Measurements from ENCODE around the gene EXOC7. TPM values are rescaled to one million over a fixed set of nuclear protein-coding genes. Genes with fewer than 3 reads are reported as not detected.
"Not testable (repeated sequence)": the region's sequence is repeated elsewhere in the genome, so short reads cannot be mapped to it uniquely, and the experiment has no call there.

Gene EXOC7
- total and polyA plus RNA-seq, 2 donors (not counting 1 experiment from before 2014, with no cell fraction given) = 66.8 to 88.8 TPM

DNA sequence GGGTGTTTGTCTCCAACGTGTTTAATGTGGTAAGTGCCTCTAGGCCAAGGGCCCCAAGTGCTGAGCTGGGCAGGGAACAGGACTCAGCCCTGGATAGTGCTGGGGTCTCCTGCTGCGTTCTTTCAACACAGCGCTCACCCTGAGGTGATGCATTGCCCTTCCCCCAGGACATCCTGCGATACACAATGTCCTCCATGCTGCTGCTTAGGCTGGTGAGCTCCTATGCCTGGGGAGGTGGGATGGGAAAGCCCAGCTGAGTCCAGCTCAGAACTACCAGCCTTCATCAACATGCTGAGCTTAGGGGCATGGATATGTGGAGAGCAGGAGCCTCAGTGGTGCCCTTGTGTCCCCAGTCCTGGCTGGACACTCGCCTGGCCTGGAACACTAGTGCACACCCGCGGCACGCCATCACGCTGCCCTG lies 24.0 kb downstream of the EXOC7 start:
- no peaks in the 10 kb centered on the region for H3K79me2 ChIP-seq (ENCODE audit: control insufficient read depth, insufficient read depth, low read length)
- no peak overlapping the region for H3K27ac ChIP-seq (ENCODE audit: insufficient read depth, low read length)
- H3K9me3 ChIP-seq (ENCODE audit: control insufficient read depth, insufficient read depth, low read depth, low read length) = no peaks in the 10 kb centered on the region
- no peak overlapping the region for H3K9ac ChIP-seq (ENCODE audit: insufficient read depth, low read length)
- no peak overlapping the region for H2AFZ ChIP-seq (ENCODE audit: low read length)
- H3K4me2 ChIP-seq (ENCODE audit: extremely low read depth, insufficient read depth, low read length) = no peak overlapping the region
- H4K20me1 ChIP-seq (ENCODE audit: control insufficient read depth, extremely low read depth, insufficient read depth, low read length) = no peaks in the 10 kb centered on the region
- no peaks in the 10 kb centered on the region for H3K4me1 ChIP-seq (ENCODE audit: control insufficient read depth, extremely low read depth, insufficient read depth, low read length)
- no peak overlapping the region for H3K4me3 ChIP-seq (replicated peaks in 1 of 4; ENCODE audit: control extremely low read depth in 1 of 4, insufficient read depth in 1 of 4, low read depth in 3 of 4, low read length in 4 of 4)
- peaks cover 7% of the 10 kb centered on the region for H3K36me3 ChIP-seq (ENCODE audit: control insufficient read depth, insufficient read depth, low read length)
- peaks cover 57% of the 10 kb centered on the region for H3K27me3 ChIP-seq (ENCODE audit: control insufficient read depth, insufficient read depth, low read length)
- peak; percentile 64 for TF ChIP-seq EZH2 (IDR thresholded peaks at IDR 0.05; ENCODE audit: low read length, missing control alignments)
- TF ChIP-seq, protein P1, sequence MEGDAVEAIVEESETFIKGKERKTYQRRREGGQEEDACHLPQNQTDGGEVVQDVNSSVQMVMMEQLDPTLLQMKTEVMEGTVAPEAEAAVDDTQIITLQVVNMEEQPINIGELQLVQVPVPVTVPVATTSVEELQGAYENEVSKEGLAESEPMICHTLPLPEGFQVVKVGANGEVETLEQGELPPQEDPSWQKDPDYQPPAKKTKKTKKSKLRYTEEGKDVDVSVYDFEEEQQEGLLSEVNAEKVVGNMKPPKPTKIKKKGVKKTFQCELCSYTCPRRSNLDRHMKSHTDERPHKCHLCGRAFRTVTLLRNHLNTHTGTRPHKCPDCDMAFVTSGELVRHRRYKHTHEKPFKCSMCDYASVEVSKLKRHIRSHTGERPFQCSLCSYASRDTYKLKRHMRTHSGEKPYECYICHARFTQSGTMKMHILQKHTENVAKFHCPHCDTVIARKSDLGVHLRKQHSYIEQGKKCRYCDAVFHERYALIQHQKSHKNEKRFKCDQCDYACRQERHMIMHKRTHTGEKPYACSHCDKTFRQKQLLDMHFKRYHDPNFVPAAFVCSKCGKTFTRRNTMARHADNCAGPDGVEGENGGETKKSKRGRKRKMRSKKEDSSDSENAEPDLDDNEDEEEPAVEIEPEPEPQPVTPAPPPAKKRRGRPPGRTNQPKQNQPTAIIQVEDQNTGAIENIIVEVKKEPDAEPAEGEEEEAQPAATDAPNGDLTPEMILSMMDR (conservative IDR thresholded peaks at IDR 0.05 in 1 of 2, IDR thresholded peaks at IDR 0.05 in 1 of 2; ENCODE audit: low read depth in 1 of 2, low read length in 2 of 2) = no peak
- DNase-seq (ENCODE audit: low read depth in 2 of 2) = no peak

DNA sequence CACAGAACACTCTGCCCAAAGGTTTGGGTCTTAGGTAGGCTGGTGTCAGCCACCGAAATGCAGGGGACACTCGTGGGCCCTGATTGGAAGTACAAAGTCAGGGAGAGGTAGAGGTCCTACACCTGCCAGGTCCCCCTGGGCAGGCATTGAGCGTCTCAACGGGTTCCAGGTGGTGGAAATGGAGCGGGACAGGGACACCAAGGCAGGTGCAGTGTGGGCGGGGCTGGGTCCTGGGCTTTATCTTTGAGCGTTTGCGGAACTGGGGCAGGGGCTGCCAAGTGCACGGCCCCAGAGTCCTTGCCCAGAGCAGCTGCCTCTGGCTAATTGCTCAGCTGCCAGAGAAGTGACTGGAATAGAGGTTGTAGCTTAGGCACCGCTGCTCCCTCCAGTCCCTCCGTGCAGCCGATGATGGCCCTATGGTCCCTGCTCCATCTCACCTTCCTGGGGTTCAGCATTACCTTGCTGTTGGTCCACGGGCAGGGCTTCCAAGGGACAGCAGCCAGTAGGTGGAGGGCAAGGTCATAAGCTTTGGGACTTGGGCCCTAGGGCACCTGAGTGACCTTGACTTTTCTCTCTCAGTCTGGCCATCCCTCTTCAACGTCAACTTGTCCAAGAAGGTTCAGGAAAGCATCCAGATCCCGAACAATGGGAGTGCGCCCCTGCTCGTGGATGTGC lies 24.6 kb downstream of the EXOC7 start, which contains the start of gene ZACN:
TSS of gene ZACN (plus strand) at position 323 of the 675 bp plus-strand sequence. CDS start at position 406, 83 bp downstream.
- Histone ChIP-seq H3K27me3 (ENCODE audit: control insufficient read depth, insufficient read depth, low read length) (peaks cover 61% of the 10 kb centered on the region), H3K9ac (ENCODE audit: insufficient read depth, low read length) (no peak within 1 kb of the TSS), H3K4me1 (ENCODE audit: control insufficient read depth, extremely low read depth, insufficient read depth, low read length) (no peaks in the 10 kb centered on the region), H4K20me1 (ENCODE audit: control insufficient read depth, extremely low read depth, insufficient read depth, low read length) (no peaks in the 10 kb centered on the region), H3K9me3 (ENCODE audit: control insufficient read depth, insufficient read depth, low read depth, low read length) (no peaks in the 10 kb centered on the region), H2AFZ (ENCODE audit: low read length) (no peak within 1 kb of the TSS), H3K4me2 (ENCODE audit: extremely low read depth, insufficient read depth, low read length) (no peak within 1 kb of the TSS), H3K79me2 (ENCODE audit: control insufficient read depth, insufficient read depth, low read length) (no peaks in the 10 kb centered on the region), H3K36me3 (ENCODE audit: control insufficient read depth, insufficient read depth, low read length) (peaks cover 7% of the 10 kb centered on the region), H3K4me3 (replicated peaks in 1 of 4; ENCODE audit: control extremely low read depth in 1 of 4, insufficient read depth in 1 of 4, low read depth in 3 of 4, low read length in 4 of 4) (no peak within 1 kb of the TSS), H3K27ac (ENCODE audit: insufficient read depth, low read length) (no peak within 1 kb of the TSS)
- DNase-seq (ENCODE audit: low read depth in 2 of 2) = no peak
- no peak for TF ChIP-seq EZH2 (IDR thresholded peaks at IDR 0.05; ENCODE audit: low read length, missing control alignments)
- TF ChIP-seq, protein P1 (conservative IDR thresholded peaks at IDR 0.05 in 1 of 2, IDR thresholded peaks at IDR 0.05 in 1 of 2; ENCODE audit: low read depth in 1 of 2, low read length in 2 of 2) = no peak

GRCh38 chr17:76078370-76078769 lies 25.2 kb downstream of the EXOC7 start:
- not testable (repeated sequence) for H3K4me2 ChIP-seq (ENCODE audit: extremely low read depth, insufficient read depth, low read length); H3K9ac ChIP-seq (ENCODE audit: insufficient read depth, low read length); H2AFZ ChIP-seq (ENCODE audit: low read length); H4K20me1 ChIP-seq (ENCODE audit: control insufficient read depth, extremely low read depth, insufficient read depth, low read length); H3K4me3 ChIP-seq (replicated peaks in 1 of 4; ENCODE audit: control extremely low read depth in 1 of 4, insufficient read depth in 1 of 4, low read depth in 3 of 4, low read length in 4 of 4); H3K79me2 ChIP-seq (ENCODE audit: control insufficient read depth, insufficient read depth, low read length); H3K36me3 ChIP-seq (ENCODE audit: control insufficient read depth, insufficient read depth, low read length); DNase-seq (ENCODE audit: low read depth in 2 of 2); H3K9me3 ChIP-seq (ENCODE audit: control insufficient read depth, insufficient read depth, low read depth, low read length); H3K4me1 ChIP-seq (ENCODE audit: control insufficient read depth, extremely low read depth, insufficient read depth, low read length); H3K27ac ChIP-seq (ENCODE audit: insufficient read depth, low read length)
- H3K27me3 ChIP-seq (ENCODE audit: control insufficient read depth, insufficient read depth, low read length) = peaks cover 65% of the 10 kb centered on the region

Measured in fibroblast of lung (primary cell).